ACHN (cell line): Measurements from ENCODE around the gene ZFAND3.

Source experiments
- DNase-seq: peaks from one replicate; pipeline ENCODE4 v3.0.0-alpha.2; 2015
- in situ Hi-C: cut with HindIII; loops from 2 replicates; pipeline ENCODE4 v1.10.0; 2017; ENCODE audit warnings: low sequenced_read_pairs, low pct_ligation_motif_present, low pct_unique_long_range_greater_than_20kb

The ZFAND3 gene

DNA sequence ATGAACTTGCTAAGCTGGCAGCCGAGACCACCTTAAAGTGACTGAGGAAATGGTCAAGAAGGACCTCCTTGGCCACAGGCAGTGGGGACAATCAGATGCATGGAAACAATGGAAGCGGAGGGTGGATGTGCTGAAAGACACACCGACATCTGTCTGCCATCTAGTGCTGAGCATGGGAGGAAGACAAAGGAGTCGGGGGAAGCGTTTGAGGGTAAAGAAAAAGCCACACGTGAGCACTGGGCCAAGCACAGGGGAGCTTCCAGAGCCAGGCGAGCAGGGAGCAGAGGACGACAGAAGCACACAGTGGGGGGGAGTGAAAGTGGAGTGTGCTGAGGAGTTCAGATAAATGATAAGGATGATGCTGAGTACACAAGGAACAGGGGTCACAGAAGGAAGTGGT is 367.8 kb downstream of the ZFAND3 start:
- no peak for DNase-seq
- in situ Hi-C loops: no loop called here

GRCh38 chr6:38187811-38188590 is 368.5 kb downstream of the ZFAND3 start:
- in situ Hi-C loops: no loop called here
- no peak for DNase-seq

GRCh38 chr6:38188677-38189335 is 369.3 kb downstream of the ZFAND3 start:
- no peak for DNase-seq
- in situ Hi-C loops: no loop called here

GRCh38 chr6:38191418-38191817 is 371.9 kb downstream of the ZFAND3 start:
- in situ Hi-C loops: no loop called here

GRCh38 chr6:38192011-38192410 is 372.5 kb downstream of the ZFAND3 start:
- DNase-seq: no peak
- in situ Hi-C loops: no loop called here

More at GRCh38 chr6:38191418-38191817, 371.9 kb downstream of the ZFAND3 start:
- no peak for DNase-seq

DNA sequence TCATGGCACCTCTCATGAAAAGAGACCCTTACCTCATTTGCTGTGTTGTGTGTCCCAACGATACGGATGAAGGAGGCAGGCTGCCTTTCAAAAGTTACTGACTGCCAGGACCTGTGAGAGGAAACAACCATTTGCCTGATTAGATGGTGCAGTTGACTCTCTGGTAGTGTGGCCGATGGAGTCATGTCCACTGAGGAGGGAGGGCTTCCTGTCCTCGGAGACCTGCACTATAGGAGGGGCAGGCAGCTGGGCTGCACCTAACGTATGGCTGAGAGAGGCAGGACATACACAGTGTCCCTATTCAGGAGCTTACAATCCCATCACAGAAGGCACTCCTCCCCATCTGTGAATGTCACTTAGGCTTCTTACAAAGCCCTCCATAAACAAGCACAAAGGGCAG is 373.0 kb downstream of the ZFAND3 start:
- in situ Hi-C loops: no loop called here
- no peak for DNase-seq

DNA sequence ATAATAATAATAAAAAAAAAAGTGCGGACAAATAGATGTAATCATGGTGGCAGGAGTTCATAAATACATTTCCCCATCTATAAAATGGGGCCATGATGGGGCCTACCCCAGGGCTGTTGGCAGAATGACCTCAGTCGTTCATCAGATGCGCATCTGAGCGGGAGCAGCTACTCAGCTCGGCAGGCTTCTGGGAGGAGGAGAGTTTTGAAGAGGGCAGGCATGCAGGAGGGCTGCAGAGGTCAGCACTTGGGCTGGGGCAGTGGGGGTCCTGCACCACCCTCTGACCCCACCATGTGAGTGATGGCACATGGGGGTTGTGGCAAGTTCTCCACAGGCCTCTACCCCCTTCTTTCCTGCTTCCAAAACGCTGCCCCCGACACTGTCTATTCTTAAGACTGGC is 373.5 kb downstream of the ZFAND3 start:
- no peak for DNase-seq
- in situ Hi-C loops: no loop called here

- DNase-seq: no peak
- in situ Hi-C loops: no loop called here
Observed at GRCh38 chr6:38193481-38194281, 374.2 kb downstream of the ZFAND3 start.

DNA sequence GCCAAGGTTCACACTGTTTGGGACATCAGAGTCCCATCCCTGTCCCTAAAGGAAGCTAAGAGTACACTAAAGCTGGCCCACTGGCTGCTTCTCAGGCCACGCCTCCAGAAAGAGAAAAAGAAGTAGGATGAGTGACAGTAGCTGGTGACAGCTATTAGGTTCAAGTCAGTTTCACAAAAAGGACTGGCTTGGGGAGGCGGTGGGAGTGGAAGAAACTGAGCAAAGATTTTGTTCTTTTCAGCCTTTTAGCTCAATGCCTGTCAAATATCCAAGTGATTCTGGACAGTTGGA is 374.7 kb downstream of the ZFAND3 start:
- no peak for DNase-seq
- in situ Hi-C loops: no loop called here

GRCh38 chr6:38194589-38194988 is 375.1 kb downstream of the ZFAND3 start:
- in situ Hi-C loops: no loop called here
- no peak for DNase-seq

DNA sequence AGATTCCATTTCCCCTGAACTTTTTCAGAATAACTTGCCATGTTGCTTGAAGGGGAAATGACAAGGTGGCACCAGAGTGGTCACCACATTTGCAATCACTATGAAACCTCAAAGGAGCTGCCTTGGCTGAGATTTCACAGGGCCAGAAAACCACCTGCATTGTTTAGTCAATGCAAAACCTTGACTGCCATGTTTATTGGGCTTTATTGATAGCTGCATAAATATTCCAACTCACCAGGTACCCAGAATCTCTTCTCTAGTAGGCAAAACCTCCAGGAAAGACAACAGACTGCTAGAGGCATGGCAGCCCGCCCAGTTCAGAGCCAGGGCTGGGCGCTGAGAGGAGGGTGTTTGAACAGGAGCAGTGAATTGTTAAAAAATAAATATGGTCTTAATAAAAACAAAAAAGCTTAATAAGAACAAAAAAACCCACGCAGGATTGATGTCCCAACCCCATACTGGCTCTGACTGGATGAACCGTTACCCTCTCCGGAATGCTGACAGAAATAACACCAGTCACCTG is 375.6 kb downstream of the ZFAND3 start:
- DNase-seq: no peak
- in situ Hi-C loops: no loop called here

DNA sequence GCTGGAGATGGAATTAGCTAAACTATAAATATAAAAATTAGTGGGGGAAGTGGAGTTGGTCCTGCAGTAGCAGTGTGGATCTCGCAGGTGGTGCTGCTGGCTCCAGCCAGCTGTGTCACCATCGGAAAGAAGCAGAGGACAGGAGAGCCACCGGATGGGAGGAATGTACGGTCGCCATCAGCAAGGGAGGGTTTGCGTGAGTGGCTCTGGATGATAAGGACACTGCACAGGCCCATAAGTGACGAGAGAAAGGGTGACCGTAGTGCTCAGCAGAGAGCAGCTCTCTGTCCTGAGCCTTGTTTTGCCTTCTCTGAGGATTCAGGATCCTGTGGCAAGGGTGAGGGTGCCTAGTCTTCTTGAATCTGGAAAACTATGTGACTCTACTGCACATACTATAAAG is 378.7 kb downstream of the ZFAND3 start:
- in situ Hi-C loops: no loop called here
- DNase-seq: no peak
